Activated CD8-positive, alpha-beta memory T cell treated with anti-CD3 and anti-CD28 coated beads for 36 hours (primary cell): ENCODE data around the gene ATP11C. TPM values are rescaled to one million over a fixed set of nuclear protein-coding genes. Genes with fewer than 3 reads are reported as not detected.
"Not testable (repeated sequence)": the region's sequence is repeated elsewhere in the genome, so short reads cannot be mapped to it uniquely, and the experiment has no call there.

ENCODE experiments used
- CTCF ChIA-PET: fragments of 350-600 bp; sonication (Branson Sonifier 250); formaldehyde crosslinking; loops from one replicate; lab custom pipeline; 2021; ENCODE audit warnings: antibody characterized with exemption; lab: Charles Lee
- POLR2A ChIA-PET: fragments of 350-600 bp; sonication (Branson Sonifier 250); formaldehyde crosslinking; loops from one replicate; lab custom pipeline; 2021; ENCODE audit warnings: antibody characterized with exemption; lab: Charles Lee
- total RNA-seq, 2 experiments: library from RNA; stranded (reverse); gene quantifications; one replicate each; pipeline ENCODE4 v1.2.3, GENCODE V29; 2021

Gene ATP11C
- total RNA-seq, 2 experiments from 2014 or later, result 18.6 to 20.2 TPM

- CTCF ChIA-PET, result no interaction called here
- POLR2A ChIA-PET, result no interaction called here
These were observed 170.3 kb downstream of the ATP11C start for GRCh38 chrX:139762400-139763183.

DNA sequence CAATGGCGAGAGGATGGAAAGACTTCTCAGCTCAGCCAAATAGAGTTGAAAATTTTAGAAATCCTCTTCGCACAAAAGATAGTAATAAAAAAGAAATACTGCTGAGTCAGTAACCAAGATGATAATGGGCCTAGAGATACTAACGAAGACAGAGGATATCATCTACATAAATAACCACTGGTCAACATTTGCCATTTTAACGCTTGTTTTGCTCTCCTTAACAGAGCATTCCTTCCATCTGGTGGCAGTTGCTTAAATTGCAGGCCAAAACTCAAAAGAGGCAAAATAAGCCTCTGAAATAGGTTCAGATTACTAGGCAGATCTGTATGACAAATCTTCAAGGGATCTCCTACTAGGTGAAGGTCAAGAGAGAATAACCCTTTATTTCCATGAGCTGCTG is 173.2 kb downstream of the ATP11C start:
- ChIA-PET CTCF (no interaction called here), POLR2A (no interaction called here)

DNA sequence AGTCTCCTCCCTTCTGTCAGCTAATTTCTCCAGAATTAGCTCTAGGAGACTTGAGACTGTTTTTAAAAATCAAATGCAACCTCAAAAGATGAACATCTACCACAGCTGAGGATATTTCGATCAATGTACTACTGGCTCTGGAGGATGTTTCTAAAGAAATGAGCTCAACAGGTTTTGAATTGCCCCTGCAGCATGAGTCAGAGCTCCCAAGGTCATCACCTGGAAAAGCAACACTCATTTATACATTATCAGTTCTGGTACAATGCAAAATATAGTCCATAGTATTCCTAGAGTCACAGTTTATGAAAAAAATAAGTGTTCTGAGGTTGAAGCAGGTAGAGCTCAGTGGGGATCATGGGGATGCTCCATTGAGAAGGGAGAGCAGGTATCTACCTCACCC is 174.0 kb downstream of the ATP11C start:
- CTCF ChIA-PET, result no interaction called here
- POLR2A ChIA-PET, result no interaction called here

DNA sequence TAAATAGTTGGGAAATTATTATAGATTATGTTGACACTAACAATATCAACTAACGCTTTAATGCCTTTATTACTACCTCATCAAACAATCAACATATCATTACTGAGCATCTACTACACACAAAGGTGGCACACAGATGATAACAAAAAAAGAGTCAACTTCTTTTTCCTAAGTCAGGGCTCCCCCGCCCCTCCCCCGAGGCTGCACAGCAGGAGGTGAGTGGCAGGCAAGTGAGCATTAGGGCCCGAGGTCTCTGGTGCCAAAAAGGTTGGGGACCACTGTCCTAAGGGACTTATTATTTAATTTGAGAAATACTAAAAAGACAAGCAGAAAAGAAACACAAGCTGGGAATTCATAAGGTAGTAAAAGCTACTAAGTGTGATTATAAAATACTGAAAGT is 174.6 kb downstream of the ATP11C start:
- CTCF ChIA-PET, result no interaction called here
- POLR2A ChIA-PET, result no interaction called here

- POLR2A ChIA-PET, result no interaction called here
These were observed 181.8 kb downstream of the ATP11C start for GRCh38 chrX:139751053-139751452.

DNA sequence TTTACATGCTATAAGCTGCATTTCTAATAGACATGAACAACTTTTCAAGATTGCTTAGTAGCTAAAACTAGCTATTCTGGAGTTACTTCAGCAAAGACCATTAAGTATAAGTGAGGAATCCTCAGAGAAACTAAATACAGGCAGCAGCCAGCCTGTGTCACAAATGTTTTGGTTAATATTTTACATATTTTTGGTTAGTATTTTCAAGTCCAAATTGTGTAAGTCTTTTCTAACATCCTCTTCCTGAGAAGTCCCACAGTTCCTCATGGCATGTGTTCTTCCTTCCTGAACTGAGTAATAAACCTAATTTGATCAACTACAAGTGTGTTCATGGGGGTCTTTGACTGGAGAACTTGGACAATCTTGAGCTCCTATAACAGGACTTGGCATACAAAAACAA is 182.5 kb downstream of the ATP11C start:
- CTCF ChIA-PET, result no interaction called here
- POLR2A ChIA-PET, result no interaction called here

More at GRCh38 chrX:139751053-139751452, 181.8 kb downstream of the ATP11C start:
- CTCF ChIA-PET, result no interaction called here

DNA sequence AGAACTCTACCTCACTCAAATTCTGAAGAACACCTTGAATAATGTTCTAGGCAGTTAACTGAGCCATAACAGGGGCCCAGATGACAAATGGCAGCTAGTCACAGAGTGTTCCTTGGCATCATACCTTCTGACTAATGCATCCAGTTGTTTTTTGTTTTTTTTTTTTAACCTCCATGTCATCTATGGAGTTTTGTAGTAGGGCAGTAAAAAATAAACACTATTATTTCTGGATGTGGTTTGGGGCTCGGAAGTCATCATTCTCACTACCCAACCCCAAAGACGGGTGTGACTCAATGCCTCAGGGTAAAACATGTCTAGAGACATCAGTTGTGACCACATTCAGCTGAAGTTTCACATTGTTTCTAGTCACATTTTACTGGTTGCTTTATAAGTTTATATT is 193.7 kb downstream of the ATP11C start:
- POLR2A ChIA-PET, result no interaction called here
- CTCF ChIA-PET, result no interaction called here

DNA sequence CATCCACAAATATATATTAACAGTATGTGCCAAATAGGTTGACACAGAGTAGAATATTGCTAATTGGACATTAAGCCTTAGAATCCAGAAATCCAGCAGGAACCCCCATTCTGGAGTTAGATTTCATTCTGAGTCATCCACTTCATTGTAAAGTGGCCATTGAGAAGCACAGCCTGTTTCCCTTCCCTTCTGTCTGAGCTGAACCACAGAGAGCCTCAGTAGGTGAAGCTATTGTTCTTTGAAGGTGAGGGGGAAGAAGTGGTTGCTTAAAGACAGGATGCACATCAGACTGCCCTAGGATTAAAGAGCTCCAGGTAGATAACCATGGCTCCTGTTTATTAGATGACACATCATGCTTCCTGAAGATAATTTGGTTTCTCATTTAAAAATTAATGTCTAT is 194.3 kb downstream of the ATP11C start:
- CTCF ChIA-PET, result no interaction called here
- POLR2A ChIA-PET, result no interaction called here

GRCh38 chrX:139736151-139736550 is 196.7 kb downstream of the ATP11C start:
- CTCF ChIA-PET, result no interaction called here
- POLR2A ChIA-PET, result no interaction called here

GRCh38 chrX:139734996-139735395 is 197.9 kb downstream of the ATP11C start:
- POLR2A ChIA-PET, result no interaction called here
- CTCF ChIA-PET, result no interaction called here

DNA sequence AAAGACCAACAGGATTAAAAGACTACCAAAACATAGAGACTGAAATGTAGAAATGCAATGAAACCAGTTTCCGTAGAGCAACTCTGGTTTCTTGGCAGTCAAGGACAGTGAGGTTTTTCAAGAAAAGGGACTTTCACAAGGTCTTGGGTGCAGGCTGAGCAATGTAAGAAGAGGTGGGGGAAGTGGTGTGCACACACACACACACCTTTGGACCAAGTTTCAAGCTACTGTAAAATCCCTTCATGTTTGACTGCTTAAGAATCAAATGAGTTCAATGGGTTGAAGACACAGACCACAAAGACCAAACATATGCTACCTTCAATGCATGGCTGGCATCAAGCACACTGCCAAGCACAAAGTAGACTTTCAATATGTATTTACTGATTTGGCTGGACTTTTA is 207.1 kb downstream of the ATP11C start:
- CTCF ChIA-PET, result no interaction called here
- POLR2A ChIA-PET, result no interaction called here

DNA sequence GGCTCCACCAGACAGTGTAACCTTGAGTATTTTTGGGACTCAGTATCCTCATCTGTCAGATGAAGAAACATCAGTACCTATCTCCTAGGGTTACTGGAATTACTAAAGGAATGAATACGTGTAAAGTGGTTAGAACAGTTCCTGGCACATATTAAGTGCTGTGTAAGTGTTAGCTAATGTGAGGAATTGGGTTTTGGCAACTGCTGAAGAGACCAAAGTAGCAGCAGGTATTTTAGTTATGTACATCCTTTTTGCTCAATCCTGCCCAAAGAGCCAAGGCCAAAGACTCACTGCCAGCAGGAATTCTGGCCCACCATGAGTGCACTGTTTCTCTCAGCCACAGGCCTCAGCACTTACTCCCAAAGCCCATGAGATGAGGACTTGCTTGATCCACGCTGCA is 208.2 kb downstream of the ATP11C start:
- POLR2A ChIA-PET, result no interaction called here
- CTCF ChIA-PET, result no interaction called here

- CTCF ChIA-PET, result no interaction called here
- POLR2A ChIA-PET, result no interaction called here
These were observed 211.9 kb downstream of the ATP11C start for GRCh38 chrX:139720979-139721378.

DNA sequence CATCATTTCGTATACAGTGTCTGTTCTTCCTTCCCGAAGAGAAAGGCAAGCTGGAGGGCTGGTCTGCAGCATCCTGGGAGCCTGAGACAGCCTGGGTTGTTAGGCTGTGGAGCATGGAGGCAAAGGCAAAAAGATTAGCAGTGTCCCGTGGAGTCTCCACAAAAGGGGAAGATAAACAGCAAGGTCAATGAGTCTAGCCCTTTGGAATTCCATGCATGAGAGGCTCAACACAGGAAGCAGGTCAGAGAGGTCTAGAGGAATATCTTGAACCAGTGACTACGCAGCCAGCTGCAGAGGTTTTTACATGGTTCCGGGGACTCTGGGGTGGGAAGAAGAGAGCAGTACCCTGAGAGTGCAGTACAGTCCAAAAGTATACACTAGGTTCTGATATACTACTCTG is 212.7 kb downstream of the ATP11C start:
- CTCF ChIA-PET, result no interaction called here
- POLR2A ChIA-PET, result no interaction called here

GRCh38 chrX:139708067-139708466 is 224.8 kb downstream of the ATP11C start, which contains the start of gene MCF2:
TSS of gene MCF2 (minus strand) at chrX:139708167. CDS start at chrX:139651744, 56,423 bp downstream.
- CTCF ChIA-PET, result no interaction called here
- POLR2A ChIA-PET, result no interaction called here

GRCh38 chrX:139702658-139703057 is 230.2 kb downstream of the ATP11C start:
- POLR2A ChIA-PET, result no interaction called here

DNA sequence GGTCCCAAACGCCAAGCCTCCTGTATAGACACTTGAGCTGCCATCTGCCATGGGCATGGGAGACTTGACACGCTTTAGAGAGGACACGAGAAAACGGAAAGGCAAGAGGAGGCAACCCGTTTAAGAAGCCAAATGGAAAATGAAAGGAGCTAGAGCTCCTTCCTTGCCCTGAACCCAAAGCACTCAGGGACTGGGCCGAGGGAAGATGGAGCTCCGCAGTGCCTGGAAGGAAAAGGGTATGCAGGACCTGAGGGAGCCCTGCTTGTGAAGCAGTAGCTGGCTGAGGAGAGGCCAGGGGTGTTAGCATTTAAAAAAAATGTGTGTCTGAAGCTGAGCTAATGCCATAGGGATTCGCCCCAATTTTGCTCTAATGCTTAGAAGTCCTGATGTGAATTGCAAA is 239.9 kb downstream of the ATP11C start:
- CTCF ChIA-PET, result no interaction called here
- POLR2A ChIA-PET, result no interaction called here

More at GRCh38 chrX:139702658-139703057, 230.2 kb downstream of the ATP11C start:
- CTCF ChIA-PET, result no interaction called here

- ChIA-PET POLR2A (no interaction called here), CTCF (no interaction called here)
These were observed 240.4 kb downstream of the ATP11C start for GRCh38 chrX:139692506-139692849.

DNA sequence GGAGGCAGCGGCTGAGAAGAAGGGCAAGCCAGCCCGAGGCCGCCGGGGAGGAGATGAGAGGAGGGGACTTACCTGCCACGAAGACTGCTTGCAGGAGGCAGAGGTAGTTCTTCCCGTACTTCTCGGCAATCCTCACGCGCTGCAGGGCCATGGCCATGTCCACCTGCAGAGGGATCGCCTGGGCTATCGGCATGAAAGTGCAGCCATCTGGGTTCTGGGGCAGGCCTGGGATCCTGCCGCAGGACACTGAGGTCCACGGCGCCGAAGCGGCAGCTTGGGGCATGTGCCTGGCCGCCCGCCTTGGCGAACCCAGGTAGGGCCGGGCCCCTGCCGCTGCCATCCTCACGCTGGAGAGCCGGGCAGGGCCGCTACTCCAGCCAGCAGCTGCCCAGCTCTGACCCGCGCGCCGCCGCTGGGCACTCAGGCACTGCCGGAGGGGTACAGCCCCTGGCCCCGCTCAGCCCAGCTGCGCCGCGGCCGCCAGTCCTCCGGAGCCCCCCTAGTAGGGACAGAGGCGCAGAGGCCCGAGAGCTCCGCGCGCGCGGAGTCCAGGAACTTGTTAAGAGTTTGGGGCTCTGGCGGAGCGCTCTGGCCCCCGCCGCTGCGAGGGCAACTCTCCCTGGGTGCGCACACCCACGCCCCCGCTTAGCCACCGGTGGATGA is 240.9 kb downstream of the ATP11C start:
- CTCF ChIA-PET, result no interaction called here
- POLR2A ChIA-PET, result no interaction called here

DNA sequence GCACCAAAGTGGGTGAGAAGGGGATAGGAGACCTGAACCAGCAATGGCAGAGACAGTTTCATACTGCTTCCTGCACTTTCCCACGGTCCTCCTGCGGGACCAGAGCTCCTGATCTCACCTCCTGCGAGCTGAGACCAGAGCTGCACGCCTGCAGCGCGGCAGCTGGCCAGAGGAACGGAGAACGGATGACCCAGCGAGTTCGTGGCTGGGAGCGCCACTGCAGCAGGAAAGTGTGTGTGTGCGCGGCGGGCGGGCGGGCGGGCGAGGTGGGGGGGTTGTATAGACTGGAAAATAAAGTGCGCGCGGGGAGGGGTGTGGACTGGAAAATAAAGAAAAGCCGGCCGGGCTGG is 241.4 kb downstream of the ATP11C start:
- ChIA-PET POLR2A (no interaction called here), CTCF (no interaction called here)

DNA sequence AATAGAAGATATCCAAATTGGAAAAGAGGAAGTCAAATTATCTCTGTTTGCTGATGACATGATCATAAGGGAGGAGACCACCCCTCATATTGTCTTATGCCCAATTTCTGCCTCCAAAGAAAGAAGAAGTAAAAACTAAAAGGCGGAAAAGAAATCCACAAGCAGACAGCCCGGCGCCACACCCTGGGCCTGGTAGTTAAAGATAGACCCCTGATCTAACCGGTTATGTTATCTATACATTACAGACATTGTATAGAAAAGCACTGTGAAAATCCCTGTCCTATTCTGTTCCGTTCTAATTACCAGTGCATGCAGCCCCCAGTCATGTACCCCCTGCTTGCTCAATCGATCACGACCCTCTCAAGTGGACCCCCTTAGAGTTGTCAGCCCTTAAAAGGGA is 247.7 kb downstream of the ATP11C start:
- POLR2A ChIA-PET, CTCF ChIA-PET: not testable (repeated sequence)
